DND-41 (cell line): Measurements from ENCODE around the gene TRAF1.

Experiments
- ATAC-seq: fragments of 200-7000 bp; cut with Tn5 transposase; 3 replicates; pipeline ENCODE4 v1.9.1; 2021; ENCODE audit warnings: low read depth; ENCODE audit not compliant: insufficient read depth
- DNase-seq: peaks from one replicate; pipeline ENCODE4 v3.0.0-alpha.2; 2020
- H2AFZ ChIP-seq: 2 replicates; pipeline ENCODE4 v1.6.0; 2012; ENCODE audit warnings: low read depth, low read length
- H3K27ac ChIP-seq: 2 replicates; pipeline ENCODE4 v1.5.1; 2012; ENCODE audit warnings: low read length, inconsistent platforms
- H3K27me3 ChIP-seq: fragments of 200-600 bp; sonication (generic); 2 replicates; pipeline ENCODE4 v1.6.0; 2012; ENCODE audit warnings: low read length, mild to moderate bottlenecking, inconsistent platforms; ENCODE audit not compliant: insufficient read depth, poor library complexity
- H3K36me3 ChIP-seq: 2 replicates; pipeline ENCODE4 v1.5.1; 2012; ENCODE audit warnings: low read length, inconsistent platforms; ENCODE audit not compliant: insufficient read depth
- H3K4me1 ChIP-seq: 2 replicates; pipeline ENCODE4 v1.5.1; 2012; ENCODE audit warnings: mild to moderate bottlenecking, low read length; ENCODE audit not compliant: insufficient read depth
- H3K4me2 ChIP-seq: 2 replicates; pipeline ENCODE4 v1.6.0; 2012; ENCODE audit warnings: mild to moderate bottlenecking, moderate library complexity, low read length, inconsistent platforms; ENCODE audit not compliant: insufficient read depth
- H3K4me3 ChIP-seq, 2 experiments: fragments of 200-600 bp in 1 of 2; shearing (Covaris generic) in 1 of 2; 2 replicates each; pipeline ENCODE4 v1.5.1; 2012 to 2016; ENCODE audit warnings: inconsistent platforms in 2 of 2, low read length in 2 of 2, mild to moderate bottlenecking in 2 of 2, low read depth in 1 of 2, moderate library complexity in 1 of 2
- H3K79me2 ChIP-seq: 2 replicates; pipeline ENCODE4 v1.6.0; 2012; ENCODE audit warnings: low read length, inconsistent platforms; ENCODE audit not compliant: insufficient read depth
- H3K9ac ChIP-seq: 2 replicates; pipeline ENCODE4 v1.6.0; 2012; ENCODE audit warnings: low read depth, mild to moderate bottlenecking, inconsistent platforms, low read length, moderate library complexity
- H3K9me3 ChIP-seq: 2 replicates; pipeline ENCODE4 v1.5.1; 2012; ENCODE audit warnings: low read length, moderate library complexity, mild to moderate bottlenecking, inconsistent platforms; ENCODE audit not compliant: insufficient read depth, severe bottlenecking
- H4K20me1 ChIP-seq: 2 replicates; pipeline ENCODE4 v1.6.0; 2012; ENCODE audit warnings: low read length; ENCODE audit not compliant: insufficient read depth
- CTCF ChIP-seq: IDR thresholded peaks from 2 replicates; pipeline ENCODE4 v1.5.1; 2012; ENCODE audit warnings: borderline replicate concordance, low read length, moderate library complexity, mild to moderate bottlenecking; ENCODE audit not compliant: poor library complexity, severe bottlenecking; ENCODE audit errors: extremely low read depth
- EZH2 ChIP-seq: IDR thresholded peaks from 3 replicates; pipeline ENCODE4 v1.6.1; 2012; ENCODE audit warnings: borderline replicate concordance, low read depth, mild to moderate bottlenecking, moderate library complexity, low read length, inconsistent platforms; ENCODE audit not compliant: severe bottlenecking

The TRAF1 gene

GRCh38 chr9:120925535-120926396 lies 830 bp downstream of the TRAF1 start:
- no peak overlapping the region for H3K4me3 ChIP-seq
- H3K9ac ChIP-seq, result no peak overlapping the region; the same call in 1 of the 2 replicates

DNA sequence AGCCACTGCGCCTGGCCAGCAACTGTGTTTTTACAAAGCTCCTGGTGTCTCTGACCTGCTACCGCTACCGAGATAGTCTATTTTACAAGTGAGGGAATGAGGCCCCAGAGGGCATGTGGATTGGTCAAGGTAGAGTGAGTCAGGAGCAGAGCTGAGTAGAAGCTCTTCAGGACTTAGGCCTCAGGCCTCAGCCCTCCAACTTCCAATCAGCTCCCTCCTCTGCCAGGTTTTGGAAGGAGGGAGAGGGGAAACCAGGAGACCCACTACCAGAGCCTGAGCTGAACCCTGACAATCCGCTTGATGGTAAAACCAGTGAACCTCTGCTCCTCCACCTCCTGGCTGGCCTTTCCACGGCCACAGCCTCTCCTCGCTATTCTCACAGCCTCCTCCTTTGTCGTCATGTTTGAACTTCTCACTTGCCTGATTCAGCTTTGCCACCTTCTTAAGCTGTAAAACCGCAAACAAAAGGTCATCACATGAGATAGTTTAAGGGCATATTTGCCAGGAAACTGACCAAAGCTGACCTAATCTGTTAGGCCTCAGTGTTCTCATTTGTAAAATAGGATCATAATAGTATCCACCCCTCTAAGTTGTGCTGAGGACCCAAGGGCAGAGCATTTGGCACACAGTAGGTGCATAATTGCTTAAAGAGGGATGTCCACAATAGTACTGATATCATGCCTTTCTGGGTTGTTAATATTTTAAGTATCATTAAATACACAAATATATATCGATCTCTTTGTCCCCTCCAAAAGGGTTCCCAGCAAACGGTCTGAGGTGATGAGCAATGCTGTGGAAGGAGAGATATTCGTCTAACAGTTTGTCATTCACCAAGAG lies 1.7 kb downstream of the TRAF1 start:
- Histone ChIP-seq H3K4me1 (peaks cover 24% of the 10 kb centered on the region), H2AFZ (no peak overlapping the region)

More at GRCh38 chr9:120925535-120926396, 830 bp downstream of the TRAF1 start:
- no peak for DNase-seq
- Histone ChIP-seq H2AFZ (no peak overlapping the region), H3K27ac (no peak overlapping the region; the same call in 1 of the 2 replicates), H3K36me3 (no peaks in the 10 kb centered on the region), H3K79me2 (no peaks in the 10 kb centered on the region), H4K20me1 (no peaks in the 10 kb centered on the region), H3K9me3 (no peaks in the 10 kb centered on the region), H3K4me2 (no peak overlapping the region), H3K27me3 (no peaks in the 10 kb centered on the region), H3K4me1 (peaks cover 32% of the 10 kb centered on the region)
- TF ChIP-seq CTCF (no peak), EZH2 (no peak)
- no peak for ATAC-seq

DNA sequence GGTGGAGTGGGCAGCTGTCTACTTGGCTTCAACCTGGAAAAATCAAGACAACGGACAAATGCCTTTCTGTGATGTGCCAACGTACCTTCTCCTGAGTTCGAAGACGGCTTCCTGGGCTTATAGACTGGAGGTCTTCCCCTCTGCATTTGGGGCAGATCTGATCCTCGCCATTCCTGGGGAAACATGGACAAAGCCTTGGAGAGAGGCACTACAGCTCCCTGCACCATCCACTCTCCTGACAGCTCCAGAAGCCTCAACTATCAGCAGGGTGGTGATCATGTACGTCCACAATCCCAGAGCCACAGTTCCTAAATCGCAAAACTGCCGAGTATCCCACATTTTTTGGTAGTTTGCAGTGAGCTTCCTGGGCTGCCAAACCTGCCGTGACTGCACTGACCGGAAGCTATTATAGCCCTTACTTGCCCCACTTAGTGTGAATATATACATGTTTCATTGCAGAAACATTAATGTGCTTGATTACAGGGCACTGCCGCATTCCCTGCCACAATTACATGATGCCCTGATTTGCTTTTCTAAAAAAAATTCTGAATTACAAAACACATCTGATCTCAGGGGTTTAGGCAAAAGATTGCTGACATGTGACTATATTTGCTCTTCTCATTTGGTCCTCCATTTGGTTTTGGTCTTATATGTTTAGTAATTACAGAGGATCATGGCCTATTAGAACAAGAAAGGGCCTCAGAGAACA lies 2.8 kb downstream of the TRAF1 start:
- Histone ChIP-seq H2AFZ (no peak overlapping the region), H3K27me3 (no peaks in the 10 kb centered on the region), H3K36me3 (no peaks in the 10 kb centered on the region), H3K9me3 (no peaks in the 10 kb centered on the region), H3K9ac (no peak overlapping the region), H3K27ac (no peak overlapping the region), H3K4me2 (no peak overlapping the region), H3K4me1 (peaks cover 17% of the 10 kb centered on the region), H3K4me3 (no peak overlapping the region), H4K20me1 (no peaks in the 10 kb centered on the region), H3K79me2 (no peaks in the 10 kb centered on the region)
- DNase-seq (no peak), ATAC-seq (no peak)
- TF ChIP-seq CTCF (no peak), EZH2 (no peak)

More for the DNA sequence above, 1.7 kb downstream of the TRAF1 start:
- Histone ChIP-seq H3K9ac (no peak overlapping the region), H4K20me1 (no peaks in the 10 kb centered on the region), H3K4me3 (no peak overlapping the region), H3K36me3 (no peaks in the 10 kb centered on the region), H3K27ac (no peak overlapping the region), H3K79me2 (no peaks in the 10 kb centered on the region), H3K9me3 (no peaks in the 10 kb centered on the region), H3K4me2 (no peak overlapping the region), H3K27me3 (no peaks in the 10 kb centered on the region)
- DNase-seq, result no peak
- TF ChIP-seq CTCF, result no peak
- no peak for TF ChIP-seq EZH2
- no peak for ATAC-seq
